CD4-positive, alpha-beta T cell (primary cell): ENCODE results near the gene SUGT1. TPM values are rescaled to one million over a fixed set of nuclear protein-coding genes. Genes with fewer than 3 reads are reported as not detected.
"Not testable (repeated sequence)": the region's sequence is repeated elsewhere in the genome, so short reads cannot be mapped to it uniquely, and the experiment has no call there.

Source experiments
- ATAC-seq: fragments of 200-7000 bp; cut with Tn5 transposase; one replicate; pipeline ENCODE4 v1.10.0; 2022; ENCODE audit warnings: mild to moderate bottlenecking; ENCODE audit not compliant: poor library complexity
- CTCF ChIA-PET: fragments of 350-600 bp; sonication (Branson Sonifier 250); formaldehyde crosslinking; loops from one replicate; lab custom pipeline; 2021; ENCODE audit warnings: antibody characterized with exemption, inconsistent platforms; lab: Charles Lee
- POLR2A ChIA-PET: fragments of 350-600 bp; sonication (Branson Sonifier 250); formaldehyde crosslinking; loops from one replicate; lab custom pipeline; 2021; ENCODE audit warnings: antibody characterized with exemption, inconsistent platforms; lab: Charles Lee
- DNase-seq, 14 experiments: peaks; one replicate each; pipeline ENCODE4 v3.0.0-alpha.2; 2013 to 2020; ENCODE audit warnings: mixed read lengths in 2 of 14
- H3K27ac ChIP-seq, 2 donors: one replicate each; pipeline versions ENCODE4 v1.5.1 to v1.7.0; 2013; ENCODE audit warnings: low read length in 2 of 2, low read depth in 1 of 2, mild to moderate bottlenecking in 1 of 2
- H3K27me3 ChIP-seq, 2 experiments: 1 replicate in 1 of 2; 2 replicates in 1 of 2; pipeline versions ENCODE4 v1.6.1 to v1.7.0; 2013; ENCODE audit warnings: low read length in 2 of 2, control low read depth in 1 of 2, mild to moderate bottlenecking in 1 of 2, moderate library complexity in 1 of 2; ENCODE audit not compliant: insufficient read depth in 2 of 2, control insufficient read depth in 1 of 2
- H3K36me3 ChIP-seq: one replicate; pipeline ENCODE4 v1.6.1; 2013; ENCODE audit warnings: low read length, control low read depth; ENCODE audit not compliant: insufficient read depth
- H3K4me1 ChIP-seq: one replicate; pipeline ENCODE4 v1.6.1; 2013; ENCODE audit warnings: low read length, control low read depth; ENCODE audit not compliant: insufficient read depth
- H3K4me3 ChIP-seq: one replicate; pipeline ENCODE4 v1.5.1; 2013; ENCODE audit warnings: mild to moderate bottlenecking, low read length, moderate library complexity
- H3K9me3 ChIP-seq, 2 experiments: 1 replicate in 1 of 2; 2 replicates in 1 of 2; pipeline versions ENCODE4 v1.6.1 to v1.7.0; 2013; ENCODE audit warnings: low read length in 2 of 2, mild to moderate bottlenecking in 2 of 2, control low read depth in 1 of 2, moderate library complexity in 1 of 2; ENCODE audit not compliant: control insufficient read depth in 1 of 2, insufficient read depth in 1 of 2
- H3K27ac Mint-ChIP-seq: one replicate; pipeline ENCODE4 v1.8.0; 2020; ENCODE audit warnings: mixed read lengths
- H3K27me3 Mint-ChIP-seq: one replicate; pipeline ENCODE4 v1.8.0; 2021; ENCODE audit warnings: mixed read lengths
- H3K36me3 Mint-ChIP-seq: one replicate; pipeline ENCODE4 v1.8.0; 2021; ENCODE audit warnings: low read depth, mixed read lengths
- H3K4me1 Mint-ChIP-seq: one replicate; pipeline ENCODE4 v1.8.0; 2021; ENCODE audit warnings: low read depth, mixed read lengths
- H3K4me3 Mint-ChIP-seq: one replicate; pipeline ENCODE4 v1.8.0; 2020; ENCODE audit warnings: mild to moderate bottlenecking, mixed read lengths
- H3K9me3 Mint-ChIP-seq: one replicate; pipeline ENCODE4 v1.8.0; 2020; ENCODE audit warnings: mixed read lengths
- intact Hi-C, 2 experiments: fragments of 100-400 bp; cut with DNase I in 1 of 2; cut with micrococcal nuclease in 1 of 2; formaldehyde crosslinking; loops; one replicate each; pipeline versions ENCODE4 v1.15.1 to v1.9.0; 2023 to 2025; cut with DNase I, micrococcal nuclease
- total RNA-seq, 174 experiments: library from RNA in 2 of 174; stranded (reverse) in 2 of 174; gene quantifications; one replicate each; pipeline ENCODE4 v1.2.3 and lab custom pipeline; 2021 to 2026
- TF ChIP-seq, protein P1 (sequence below): fragments of 200-600 bp; IDR thresholded peaks from one replicate; pipeline ENCODE4 v1.8.0; 2022; ENCODE audit warnings: antibody characterized with exemption, mild to moderate bottlenecking

Gene SUGT1
- total RNA-seq, 2 experiments from 2014 or later: 18.5 to 20.1 TPM

DNA sequence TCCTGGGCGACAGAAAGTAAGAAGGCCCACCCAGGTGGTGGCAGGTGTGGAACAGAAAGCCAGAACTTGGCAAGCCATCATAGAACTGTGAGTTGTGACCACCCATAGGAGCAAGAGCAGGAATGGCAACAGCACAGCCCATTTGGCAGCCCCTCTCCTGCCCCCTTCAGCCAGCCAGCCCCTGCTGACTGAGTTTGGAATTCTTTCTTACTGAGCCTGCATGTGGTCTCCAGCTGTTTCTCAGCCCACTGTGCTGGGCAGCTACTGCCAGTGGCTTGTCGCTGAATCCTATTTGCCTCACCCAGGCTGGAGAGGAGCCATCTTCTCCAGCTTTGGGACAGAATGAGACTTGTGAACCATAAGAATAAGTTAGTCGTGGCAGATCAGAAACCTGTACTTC is 58.6 kb downstream of the SUGT1 start:
- intact Hi-C loops: no loop called here
- Mint-ChIP-seq H3K4me3 (no peak overlapping the region), H3K27ac (no peak overlapping the region), H3K4me1 (no peaks in the 10 kb centered on the region), H3K27me3 (peaks cover 4% of the 10 kb centered on the region), H3K9me3 (no peaks in the 10 kb centered on the region), H3K36me3 (no peaks in the 10 kb centered on the region)
- POLR2A ChIA-PET: no interaction called here
- DNase-seq: no peak
- H3K9me3 ChIP-seq: no peaks in the 10 kb centered on the region
- no peaks in the 10 kb centered on the region for H3K27me3 ChIP-seq
- TF ChIP-seq, protein P1, sequence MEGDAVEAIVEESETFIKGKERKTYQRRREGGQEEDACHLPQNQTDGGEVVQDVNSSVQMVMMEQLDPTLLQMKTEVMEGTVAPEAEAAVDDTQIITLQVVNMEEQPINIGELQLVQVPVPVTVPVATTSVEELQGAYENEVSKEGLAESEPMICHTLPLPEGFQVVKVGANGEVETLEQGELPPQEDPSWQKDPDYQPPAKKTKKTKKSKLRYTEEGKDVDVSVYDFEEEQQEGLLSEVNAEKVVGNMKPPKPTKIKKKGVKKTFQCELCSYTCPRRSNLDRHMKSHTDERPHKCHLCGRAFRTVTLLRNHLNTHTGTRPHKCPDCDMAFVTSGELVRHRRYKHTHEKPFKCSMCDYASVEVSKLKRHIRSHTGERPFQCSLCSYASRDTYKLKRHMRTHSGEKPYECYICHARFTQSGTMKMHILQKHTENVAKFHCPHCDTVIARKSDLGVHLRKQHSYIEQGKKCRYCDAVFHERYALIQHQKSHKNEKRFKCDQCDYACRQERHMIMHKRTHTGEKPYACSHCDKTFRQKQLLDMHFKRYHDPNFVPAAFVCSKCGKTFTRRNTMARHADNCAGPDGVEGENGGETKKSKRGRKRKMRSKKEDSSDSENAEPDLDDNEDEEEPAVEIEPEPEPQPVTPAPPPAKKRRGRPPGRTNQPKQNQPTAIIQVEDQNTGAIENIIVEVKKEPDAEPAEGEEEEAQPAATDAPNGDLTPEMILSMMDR: no peak
- H3K27ac ChIP-seq: no peak overlapping the region
- no peaks in the 10 kb centered on the region for H3K4me1 ChIP-seq
- ATAC-seq: no peak
- CTCF ChIA-PET: no interaction called here
- no peaks in the 10 kb centered on the region for H3K36me3 ChIP-seq
- no peak overlapping the region for H3K4me3 ChIP-seq

GRCh38 chr13:52712385-52712784 is 59.7 kb downstream of the SUGT1 start:
- H3K27ac Mint-ChIP-seq: no peak overlapping the region
- peaks cover 7% of the 10 kb centered on the region for H3K27me3 Mint-ChIP-seq
- no peaks in the 10 kb centered on the region for H3K4me1 Mint-ChIP-seq
- no peak for DNase-seq
- ChIA-PET CTCF (interaction anchor here (1.0 kb wide), 1 partner anchor 19 kb away, joined by 3 read pairs; no protein-coding TSS in a partner anchor), POLR2A (no interaction called here)
- Histone ChIP-seq H3K4me3 (no peak overlapping the region), H3K9me3 (no peaks in the 10 kb centered on the region), H3K27ac (no peak overlapping the region), H3K4me1 (no peaks in the 10 kb centered on the region), H3K36me3 (no peaks in the 10 kb centered on the region), H3K27me3 (no peaks in the 10 kb centered on the region)
- no peaks in the 10 kb centered on the region for H3K9me3 Mint-ChIP-seq
- intact Hi-C loops: no loop called here
- TF ChIP-seq, protein P1: no peak
- H3K36me3 Mint-ChIP-seq: no peaks in the 10 kb centered on the region
- no peak overlapping the region for H3K4me3 Mint-ChIP-seq
- no peak for ATAC-seq

DNA sequence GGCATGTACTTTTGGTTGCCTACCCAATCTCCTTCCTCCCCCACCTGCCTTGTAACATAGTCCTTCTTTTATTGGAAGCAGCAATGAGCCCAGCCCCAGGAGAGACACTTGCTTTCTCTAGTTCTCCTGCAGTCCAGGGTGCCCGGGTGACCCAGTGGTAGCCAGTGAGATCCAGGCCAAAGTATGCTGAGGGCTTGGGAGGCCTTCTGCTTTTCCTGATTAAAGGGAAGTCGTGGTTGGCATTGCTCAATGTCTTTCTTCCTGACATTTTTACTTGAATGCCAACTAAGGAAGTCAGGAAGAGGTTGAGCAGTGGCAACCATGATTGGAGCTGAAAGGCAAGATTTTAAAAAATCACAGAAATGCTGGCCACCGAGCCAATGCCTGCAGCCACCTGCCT is 61.3 kb downstream of the SUGT1 start:
- no peaks in the 10 kb centered on the region for H3K36me3 ChIP-seq
- H3K27me3 ChIP-seq: no peaks in the 10 kb centered on the region
- peak in 2 of 14 experiments; percentile 3 to 9 for DNase-seq
- Mint-ChIP-seq H3K27me3 (peaks cover 7% of the 10 kb centered on the region), H3K4me1 (no peaks in the 10 kb centered on the region), H3K36me3 (no peaks in the 10 kb centered on the region), H3K9me3 (no peaks in the 10 kb centered on the region), H3K4me3 (no peak overlapping the region), H3K27ac (no peak overlapping the region)
- ATAC-seq: no peak
- intact Hi-C loops: no loop called here
- CTCF ChIA-PET: no interaction called here
- no peaks in the 10 kb centered on the region for H3K4me1 ChIP-seq
- H3K27ac ChIP-seq: no peak overlapping the region
- POLR2A ChIA-PET: no interaction called here
- no peak overlapping the region for H3K4me3 ChIP-seq
- H3K9me3 ChIP-seq: no peaks in the 10 kb centered on the region
- TF ChIP-seq, protein P1: no peak

- H3K4me1 Mint-ChIP-seq, H3K9me3 Mint-ChIP-seq, H3K4me1 ChIP-seq, ATAC-seq, H3K4me3 ChIP-seq, H3K4me3 Mint-ChIP-seq, CTCF ChIA-PET, H3K27ac Mint-ChIP-seq, H3K36me3 ChIP-seq, H3K27ac ChIP-seq, intact Hi-C loops, H3K36me3 Mint-ChIP-seq, H3K27me3 ChIP-seq, POLR2A ChIA-PET, DNase-seq: not testable (repeated sequence)
- H3K9me3 ChIP-seq: peaks cover 0 to 18% of the 10 kb centered on the region in 2 experiments
- peaks cover 24% of the 10 kb centered on the region for H3K27me3 Mint-ChIP-seq
Observed at GRCh38 chr13:52720904-52721303, 68.3 kb downstream of the SUGT1 start.

GRCh38 chr13:52721356-52721755 is 68.7 kb downstream of the SUGT1 start:
- H3K4me1 Mint-ChIP-seq, H3K4me1 ChIP-seq, H3K36me3 ChIP-seq, H3K4me3 ChIP-seq, H3K9me3 Mint-ChIP-seq, CTCF ChIA-PET, H3K4me3 Mint-ChIP-seq, H3K36me3 Mint-ChIP-seq, DNase-seq, POLR2A ChIA-PET, ATAC-seq, H3K27me3 ChIP-seq, H3K27ac Mint-ChIP-seq, H3K27ac ChIP-seq, intact Hi-C loops: not testable (repeated sequence)
- peaks cover 23% of the 10 kb centered on the region for H3K27me3 Mint-ChIP-seq
- peaks cover 0 to 18% of the 10 kb centered on the region in 2 experiments for H3K9me3 ChIP-seq
